Osteocyte (in vitro differentiated cells): Measurements from ENCODE around the gene ANKRD44. TPM values are rescaled to one million over a fixed set of nuclear protein-coding genes. Genes with fewer than 3 reads are reported as not detected.

Source experiments
- DNase-seq: peaks from one replicate; pipeline ENCODE4 v3.0.0; 2021; ENCODE audit warnings: mixed read lengths; ENCODE audit not compliant: unreplicated experiment; ENCODE audit errors: extremely low spot score
- H3K27ac Mint-ChIP-seq: one replicate; pipeline ENCODE4 v1.8.0; 2021; ENCODE audit warnings: mild to moderate bottlenecking, mixed read lengths; ENCODE audit not compliant: unreplicated experiment
- H3K27me3 Mint-ChIP-seq: one replicate; pipeline ENCODE4 v1.8.0; 2021; ENCODE audit warnings: mixed read lengths; ENCODE audit not compliant: unreplicated experiment
- H3K36me3 Mint-ChIP-seq: one replicate; pipeline ENCODE4 v1.8.0; 2021; ENCODE audit warnings: mixed read lengths; ENCODE audit not compliant: unreplicated experiment
- H3K4me1 Mint-ChIP-seq: one replicate; pipeline ENCODE4 v1.8.0; 2021; ENCODE audit warnings: mixed read lengths; ENCODE audit not compliant: unreplicated experiment
- H3K4me3 Mint-ChIP-seq: one replicate; pipeline ENCODE4 v1.8.0; 2021; ENCODE audit warnings: mild to moderate bottlenecking, moderate library complexity, mixed read lengths; ENCODE audit not compliant: unreplicated experiment
- H3K9me3 Mint-ChIP-seq: one replicate; pipeline ENCODE4 v1.8.0; 2021; ENCODE audit warnings: mixed read lengths; ENCODE audit not compliant: unreplicated experiment
- CTCF ChIP-seq: fragments of 200-600 bp; sonication (generic); IDR thresholded peaks from 2 replicates; pipeline ENCODE4 v1.5.0; 2021; ENCODE audit warnings: antibody characterized with exemption, mild to moderate bottlenecking, moderate library complexity
- total RNA-seq: library from RNA; stranded (reverse); gene quantifications from 2 replicates; pipeline ENCODE4 v1.2.1, GENCODE V29; 2021

The ANKRD44 gene
- total RNA-seq, 1 donor from 2014 or later, result 16.6 TPM

- no peak for TF ChIP-seq CTCF
- no peak for DNase-seq
- Mint-ChIP-seq H3K4me1 (peaks cover 15% of the 10 kb centered on the region), H3K27me3 (no peaks in the 10 kb centered on the region), H3K27ac (peak overlapping the region; percentile 84), H3K36me3 (no peaks in the 10 kb centered on the region), H3K4me3 (no peak overlapping the region), H3K9me3 (peaks cover 5% of the 10 kb centered on the region)
These were observed 23.6 kb downstream of the ANKRD44 start for GRCh38 chr2:197286805-197287595.

DNA sequence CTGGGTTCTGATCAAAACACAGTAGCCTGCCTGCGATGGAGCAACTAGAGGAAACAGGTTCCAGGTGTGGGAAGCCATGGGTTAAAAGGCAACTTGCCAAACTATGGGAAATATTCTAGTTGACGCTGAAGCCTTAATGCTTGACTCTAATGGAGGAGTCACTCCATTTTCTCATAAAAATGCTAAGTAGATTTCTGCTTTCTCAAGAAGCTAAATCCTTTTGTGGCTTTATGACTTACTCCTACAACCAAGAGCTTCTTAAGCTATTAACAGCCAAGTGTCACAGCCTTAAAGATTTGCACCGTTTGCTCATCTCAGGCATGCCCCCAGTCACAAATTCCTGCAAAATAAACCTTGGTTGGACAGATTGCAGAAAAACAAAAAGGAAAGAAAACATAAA lies 25.2 kb downstream of the ANKRD44 start:
- H3K36me3 Mint-ChIP-seq, result no peaks in the 10 kb centered on the region
- H3K9me3 Mint-ChIP-seq, result peaks cover 5% of the 10 kb centered on the region
- H3K27me3 Mint-ChIP-seq, result no peaks in the 10 kb centered on the region
- DNase-seq, result no peak
- TF ChIP-seq CTCF, result no peak
- no peak overlapping the region for H3K4me3 Mint-ChIP-seq
- H3K27ac Mint-ChIP-seq, result no peak overlapping the region
- H3K4me1 Mint-ChIP-seq, result peaks cover 20% of the 10 kb centered on the region

GRCh38 chr2:197284956-197285355 lies 25.6 kb downstream of the ANKRD44 start:
- H3K36me3 Mint-ChIP-seq, result no peaks in the 10 kb centered on the region
- no peak overlapping the region for H3K27ac Mint-ChIP-seq
- no peak overlapping the region for H3K4me3 Mint-ChIP-seq
- H3K27me3 Mint-ChIP-seq, result no peaks in the 10 kb centered on the region
- DNase-seq, result no peak
- no peak for TF ChIP-seq CTCF
- peaks cover 24% of the 10 kb centered on the region for H3K4me1 Mint-ChIP-seq
- peaks cover 5% of the 10 kb centered on the region for H3K9me3 Mint-ChIP-seq

GRCh38 chr2:197281421-197281820 lies 29.2 kb downstream of the ANKRD44 start:
- Mint-ChIP-seq H3K27me3 (no peaks in the 10 kb centered on the region), H3K36me3 (no peaks in the 10 kb centered on the region), H3K9me3 (no peaks in the 10 kb centered on the region), H3K4me3 (no peak overlapping the region), H3K27ac (no peak overlapping the region), H3K4me1 (peaks cover 26% of the 10 kb centered on the region)
- DNase-seq, result no peak
- TF ChIP-seq CTCF, result no peak

- Mint-ChIP-seq H3K9me3 (no peaks in the 10 kb centered on the region), H3K27ac (peak overlapping the region; percentile 55), H3K27me3 (no peaks in the 10 kb centered on the region), H3K4me3 (no peak overlapping the region), H3K4me1 (peaks cover 26% of the 10 kb centered on the region), H3K36me3 (no peaks in the 10 kb centered on the region)
- no peak for DNase-seq
- no peak for TF ChIP-seq CTCF
These were observed 30.4 kb downstream of the ANKRD44 start for GRCh38 chr2:197280015-197280702.
